Measurements from ENCODE around the gene REV3L. TPM values are rescaled to one million over a fixed set of nuclear protein-coding genes. Genes with fewer than 3 reads are reported as not detected.

Gene REV3L
- total RNA-seq, 2 experiments from 2014 or later: 20.1 to 27.6 TPM

DNA sequence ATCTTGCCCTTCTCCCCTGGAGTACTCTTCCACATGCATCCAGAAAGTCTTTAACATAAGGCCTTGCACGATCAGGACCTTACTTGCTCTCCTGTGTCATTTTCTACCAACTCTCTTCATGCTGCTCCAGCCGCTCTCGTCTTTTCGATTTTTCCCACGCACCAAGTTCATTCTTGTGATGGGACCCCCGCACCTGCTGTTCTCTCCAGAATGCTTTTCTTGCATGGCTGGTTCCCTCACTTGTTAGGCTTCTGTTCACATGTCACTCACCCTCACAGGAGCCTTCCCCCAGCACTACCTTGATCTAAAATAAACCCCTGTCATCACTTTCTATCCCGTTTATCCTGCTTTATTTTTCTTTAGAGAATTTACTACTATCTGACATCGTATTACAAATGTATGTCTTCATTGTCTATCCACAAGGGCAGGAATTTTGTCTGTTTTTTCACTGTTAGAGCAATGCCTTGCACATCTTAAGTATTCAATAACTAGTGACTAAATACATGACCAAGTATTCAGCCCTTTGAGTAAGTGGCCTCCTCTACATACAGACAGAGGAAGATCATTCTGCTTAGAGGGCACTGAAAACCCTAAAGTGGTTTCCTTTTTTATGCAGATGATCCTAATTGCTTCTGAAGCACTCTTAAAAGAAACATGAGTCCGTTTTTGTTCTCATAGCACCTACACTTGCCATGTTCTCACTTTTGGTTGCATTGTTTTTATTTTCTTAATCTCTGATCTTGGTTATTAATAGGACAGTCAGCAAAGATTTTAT, 228.8 kb downstream of the REV3L start:
- CTCF ChIA-PET: no interaction called here
- Mint-ChIP-seq H3K9me3 (no peaks in the 10 kb centered on the region), H3K27me3 (no peaks in the 10 kb centered on the region), H3K4me3 (no peak overlapping the region), H3K27ac (no peak overlapping the region), H3K4me1 (ENCODE audit: low read depth) (peaks cover 5% of the 10 kb centered on the region), H3K36me3 (ENCODE audit: low read depth) (no peaks in the 10 kb centered on the region)
- intact Hi-C loops (cut with micrococcal nuclease): no loop called here
- no peak for ATAC-seq
- no peak for DNase-seq
- TF ChIP-seq, protein P1, sequence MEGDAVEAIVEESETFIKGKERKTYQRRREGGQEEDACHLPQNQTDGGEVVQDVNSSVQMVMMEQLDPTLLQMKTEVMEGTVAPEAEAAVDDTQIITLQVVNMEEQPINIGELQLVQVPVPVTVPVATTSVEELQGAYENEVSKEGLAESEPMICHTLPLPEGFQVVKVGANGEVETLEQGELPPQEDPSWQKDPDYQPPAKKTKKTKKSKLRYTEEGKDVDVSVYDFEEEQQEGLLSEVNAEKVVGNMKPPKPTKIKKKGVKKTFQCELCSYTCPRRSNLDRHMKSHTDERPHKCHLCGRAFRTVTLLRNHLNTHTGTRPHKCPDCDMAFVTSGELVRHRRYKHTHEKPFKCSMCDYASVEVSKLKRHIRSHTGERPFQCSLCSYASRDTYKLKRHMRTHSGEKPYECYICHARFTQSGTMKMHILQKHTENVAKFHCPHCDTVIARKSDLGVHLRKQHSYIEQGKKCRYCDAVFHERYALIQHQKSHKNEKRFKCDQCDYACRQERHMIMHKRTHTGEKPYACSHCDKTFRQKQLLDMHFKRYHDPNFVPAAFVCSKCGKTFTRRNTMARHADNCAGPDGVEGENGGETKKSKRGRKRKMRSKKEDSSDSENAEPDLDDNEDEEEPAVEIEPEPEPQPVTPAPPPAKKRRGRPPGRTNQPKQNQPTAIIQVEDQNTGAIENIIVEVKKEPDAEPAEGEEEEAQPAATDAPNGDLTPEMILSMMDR (IDR thresholded peaks at IDR 0.05): no peak
- POLR2A ChIA-PET: no interaction called here

DNA sequence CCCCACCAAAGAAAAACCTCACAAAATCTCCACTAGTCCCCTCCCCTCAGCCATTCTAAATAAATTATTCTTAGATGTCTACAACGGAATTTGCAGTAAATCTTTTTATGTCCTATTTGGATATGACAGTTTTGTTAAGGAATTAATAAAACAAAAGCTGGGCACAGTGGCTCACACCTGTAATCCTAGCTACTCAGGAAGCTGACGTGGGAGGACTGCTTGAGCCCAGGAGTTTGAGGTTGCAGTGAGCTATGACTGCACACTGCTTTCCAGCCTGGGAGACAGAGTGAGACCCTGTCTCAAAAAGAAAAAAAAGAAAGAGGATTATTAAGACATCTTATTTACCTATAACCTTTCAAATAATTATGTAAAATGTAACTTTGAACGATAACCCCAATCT, 230.3 kb downstream of the REV3L start:
- Mint-ChIP-seq H3K36me3 (ENCODE audit: low read depth) (no peaks in the 10 kb centered on the region), H3K27me3 (no peaks in the 10 kb centered on the region), H3K4me3 (no peak overlapping the region), H3K9me3 (no peaks in the 10 kb centered on the region), H3K4me1 (ENCODE audit: low read depth) (no peaks in the 10 kb centered on the region), H3K27ac (no peak overlapping the region)
- ATAC-seq (no peak), DNase-seq (no peak)
- TF ChIP-seq, protein P1 (IDR thresholded peaks at IDR 0.05): no peak
- ChIA-PET CTCF (interaction anchor here (1.0 to 2.1 kb wide), 2 partner anchors 42 to 226 kb away, joined by 3 to 5 read pairs; no protein-coding TSS in a partner anchor), POLR2A (no interaction called here)
- intact Hi-C loops (cut with micrococcal nuclease): no loop called here

- H3K4me3 Mint-ChIP-seq: no peak overlapping the region
- DNase-seq (no peak), ATAC-seq (no peak)
- H3K36me3 Mint-ChIP-seq (ENCODE audit: low read depth): no peaks in the 10 kb centered on the region
- H3K4me1 Mint-ChIP-seq (ENCODE audit: low read depth): no peaks in the 10 kb centered on the region
- intact Hi-C loops (cut with micrococcal nuclease): no loop called here
- H3K9me3 Mint-ChIP-seq: no peaks in the 10 kb centered on the region
- no peak overlapping the region for H3K27ac Mint-ChIP-seq
- POLR2A ChIA-PET: no interaction called here
- CTCF ChIA-PET: interaction anchor here (0.9 to 2.7 kb wide), 3 partner anchors 8 to 193 kb away, joined by 3 to 12 read pairs (median 5); a partner anchor contains a TSS
- H3K27me3 Mint-ChIP-seq: no peaks in the 10 kb centered on the region
- TF ChIP-seq, protein P1 (IDR thresholded peaks at IDR 0.05): no peak
These were observed 232.1 kb downstream of the REV3L start for GRCh38 chr6:111250791-111251354.

Other genes with a start within 250 kb of the REV3L start
- gene TRAF3IP2, start 122.7 kb upstream of the REV3L start, total RNA-seq: 10 to 100 TPM; 23.2 to 26.3 TPM

Data from activated CD8-positive, alpha-beta T cell treated with anti-CD3 and anti-CD28 coated beads for 36 hours (primary cell).